HEK293 (cell line): ENCODE results near the gene TMED7.

ENCODE experiments used
- CTCF ChIA-PET: fragments of 350-600 bp; formaldehyde crosslinking; extraction: SDS; loops from one replicate; lab custom pipeline; 2021; ENCODE audit warnings: antibody characterized with exemption; lab: Yijun Ruan, JAX
- POLR2A ChIA-PET: fragments of 300-600 bp; formaldehyde crosslinking; extraction: SDS; loops from one replicate; lab custom pipeline; 2020; ENCODE audit warnings: antibody characterized with exemption, inconsistent platforms; lab: Yijun Ruan, JAX
- H3K27ac ChIP-seq: fragments of 200-500 bp; sonication (Bioruptor generic); 2 replicates; pipeline ENCODE4 v1.5.1; 2014; ENCODE audit warnings: low read depth, low read length, control low read depth, inconsistent platforms; ENCODE audit errors: extremely low read depth
- H3K36me3 ChIP-seq, 2 experiments: fragments of 200-500 bp in 1 of 2; sonication (Bioruptor generic) in 1 of 2; 1 replicate in 1 of 2; 2 replicates in 1 of 2; pipeline ENCODE4 v1.5.1; 2014 to 2017; ENCODE audit warnings: inconsistent platforms in 2 of 2, low read length in 2 of 2; ENCODE audit not compliant: control insufficient read depth in 2 of 2, insufficient read depth in 1 of 2
- H3K4me1 ChIP-seq: fragments of 200-500 bp; sonication (Bioruptor generic); 2 replicates; pipeline ENCODE4 v1.5.1; 2014; ENCODE audit warnings: mild to moderate bottlenecking, low read length, inconsistent platforms; ENCODE audit not compliant: control insufficient read depth, insufficient read depth
- H3K4me3 ChIP-seq: 2 replicates; pipeline ENCODE4 v1.5.1; 2011; ENCODE audit warnings: low read depth, mild to moderate bottlenecking, control low read depth, low read length, moderate library complexity
- H3K9me3 ChIP-seq: fragments of 200-500 bp; sonication (Bioruptor generic); 2 replicates; pipeline ENCODE4 v1.5.1; 2014; ENCODE audit warnings: low read depth, low read length, inconsistent platforms; ENCODE audit not compliant: control insufficient read depth, insufficient read depth
- ATF2 ChIP-seq: fragments of 450-650 bp; formaldehyde crosslinking; IDR thresholded peaks from 2 replicates; pipeline ENCODE4 v1.5.1; 2016; ENCODE audit warnings: missing biosample characterization, missing genetic modification characterization, low read depth
- BCL11B ChIP-seq: fragments of 450-650 bp; formaldehyde crosslinking; IDR thresholded peaks from 2 replicates; pipeline ENCODE4 v1.5.1; 2016; ENCODE audit warnings: low read depth, missing biosample characterization, missing genetic modification characterization
- KLF17 ChIP-seq: fragments of 450-650 bp; formaldehyde crosslinking; IDR thresholded peaks from 2 replicates; pipeline ENCODE4 v1.5.1; 2016; ENCODE audit warnings: missing biosample characterization, missing genetic modification characterization
- OSR2 ChIP-seq: fragments of 450-650 bp; formaldehyde crosslinking; IDR thresholded peaks from 2 replicates; pipeline ENCODE4 v1.5.1; 2016; ENCODE audit warnings: missing biosample characterization, missing genetic modification characterization
- PRDM1 ChIP-seq: fragments of 450-650 bp; formaldehyde crosslinking; IDR thresholded peaks from 2 replicates; pipeline ENCODE4; 2016; ENCODE audit warnings: missing biosample characterization, missing genetic modification characterization
- RBAK ChIP-seq: fragments of 450-650 bp; formaldehyde crosslinking; IDR thresholded peaks from 2 replicates; pipeline ENCODE4 v1.5.1; 2016; ENCODE audit warnings: missing biosample characterization, missing genetic modification characterization
- REPIN1 ChIP-seq: fragments of 450-650 bp; formaldehyde crosslinking; IDR thresholded peaks from 2 replicates; pipeline ENCODE4 v1.5.1; 2017; ENCODE audit warnings: missing biosample characterization, missing genetic modification characterization, low read depth
- SCRT2 ChIP-seq: fragments of 450-650 bp; formaldehyde crosslinking; IDR thresholded peaks from 2 replicates; pipeline ENCODE4 v1.5.1; 2016; ENCODE audit warnings: missing biosample characterization, missing genetic modification characterization
- SETDB1 ChIP-seq: IDR thresholded peaks from one replicate; pipeline ENCODE4 v1.6.1; 2017; ENCODE audit warnings: mild to moderate bottlenecking, low read length, moderate library complexity, mixed read lengths; ENCODE audit not compliant: insufficient read length
- ZEB2 ChIP-seq: fragments of 450-650 bp; formaldehyde crosslinking; IDR thresholded peaks from 2 replicates; pipeline ENCODE4 v1.5.1; 2016; ENCODE audit warnings: missing biosample characterization, missing genetic modification characterization
- ZNF10 ChIP-seq: fragments of 450-650 bp; formaldehyde crosslinking; IDR thresholded peaks from 2 replicates; pipeline ENCODE4 v1.5.1; 2017; ENCODE audit warnings: missing biosample characterization, missing genetic modification characterization
- ZNF184 ChIP-seq: fragments of 450-650 bp; IDR thresholded peaks from 2 replicates; pipeline ENCODE4 v1.5.1; 2018; ENCODE audit warnings: missing biosample characterization, mild to moderate bottlenecking, missing genetic modification characterization
- ZNF335 ChIP-seq: fragments of 450-650 bp; formaldehyde crosslinking; conservative IDR thresholded peaks from 2 replicates; pipeline ENCODE4 v1.5.1; 2016; ENCODE audit warnings: missing biosample characterization, missing genetic modification characterization
- ZNF398 ChIP-seq: fragments of 450-650 bp; formaldehyde crosslinking; IDR thresholded peaks from 2 replicates; pipeline ENCODE4 v1.5.1; 2017; ENCODE audit warnings: missing biosample characterization, missing genetic modification characterization
- ZNF404 ChIP-seq: fragments of 450-650 bp; formaldehyde crosslinking; IDR thresholded peaks from 2 replicates; pipeline ENCODE4 v1.5.1; 2017; ENCODE audit warnings: missing biosample characterization, missing genetic modification characterization
- ZNF501 ChIP-seq: fragments of 450-650 bp; formaldehyde crosslinking; IDR thresholded peaks from 2 replicates; pipeline ENCODE4 v1.5.1; 2016; ENCODE audit warnings: missing biosample characterization, missing genetic modification characterization
- ZNF518A ChIP-seq: fragments of 450-650 bp; formaldehyde crosslinking; conservative IDR thresholded peaks from 2 replicates; pipeline ENCODE4 v1.5.1; 2016; ENCODE audit warnings: low read depth, missing biosample characterization, missing genetic modification characterization
- ZNF529 ChIP-seq: fragments of 450-650 bp; formaldehyde crosslinking; IDR thresholded peaks from 2 replicates; pipeline ENCODE4 v1.5.1; 2017; ENCODE audit warnings: missing genetic modification characterization, missing biosample characterization; ENCODE audit not compliant: insufficient replicate concordance
- ZNF544 ChIP-seq: fragments of 450-650 bp; formaldehyde crosslinking; IDR thresholded peaks from 2 replicates; pipeline ENCODE4 v1.5.0; 2017; ENCODE audit warnings: missing biosample characterization, missing genetic modification characterization
- ZNF548 ChIP-seq: fragments of 450-650 bp; formaldehyde crosslinking; IDR thresholded peaks from 2 replicates; pipeline ENCODE4 v1.5.1; 2016; ENCODE audit warnings: missing biosample characterization, missing genetic modification characterization
- ZNF558 ChIP-seq: fragments of 450-650 bp; formaldehyde crosslinking; IDR thresholded peaks from 2 replicates; pipeline ENCODE4 v1.5.1; 2016; ENCODE audit warnings: missing biosample characterization, missing genetic modification characterization
- ZNF623 ChIP-seq: fragments of 450-650 bp; formaldehyde crosslinking; IDR thresholded peaks from 2 replicates; pipeline ENCODE4 v1.5.1; 2016; ENCODE audit warnings: missing biosample characterization, missing genetic modification characterization
- ZNF626 ChIP-seq: fragments of 450-650 bp; sonication (Bioruptor Pico); formaldehyde crosslinking; IDR thresholded peaks from 2 replicates; pipeline ENCODE4 v1.5.1; 2018; ENCODE audit warnings: missing biosample characterization, missing genetic modification characterization, inconsistent platforms
- ZNF645 ChIP-seq: fragments of 450-650 bp; formaldehyde crosslinking; IDR thresholded peaks from 2 replicates; pipeline ENCODE4; 2016; ENCODE audit warnings: missing biosample characterization, missing genetic modification characterization
- ZNF654 ChIP-seq: fragments of 450-650 bp; formaldehyde crosslinking; IDR thresholded peaks from 2 replicates; pipeline ENCODE4 v1.5.1; 2016; ENCODE audit warnings: low read depth, missing biosample characterization, missing genetic modification characterization
- ZNF677 ChIP-seq: fragments of 450-650 bp; IDR thresholded peaks from 2 replicates; pipeline ENCODE4 v1.5.0; 2018; ENCODE audit warnings: missing biosample characterization, mild to moderate bottlenecking, missing genetic modification characterization, moderate library complexity
- ZNF747 ChIP-seq: fragments of 450-650 bp; formaldehyde crosslinking; IDR thresholded peaks from 2 replicates; pipeline ENCODE4 v1.5.1; 2016; ENCODE audit warnings: missing biosample characterization, missing genetic modification characterization
- ZSCAN30 ChIP-seq: fragments of 450-650 bp; IDR thresholded peaks from 2 replicates; pipeline ENCODE4 v1.5.1; 2018; ENCODE audit warnings: missing biosample characterization, mild to moderate bottlenecking, missing genetic modification characterization, moderate library complexity

The TMED7 gene

GRCh38 chr5:115601701-115602590 is 23.9 kb downstream of the TMED7 start, which contains the start of gene TICAM2 (continued):
- TF ChIP-seq ZNF626 (no peak), ZNF518A (no peak), ZNF544 (no peak), SETDB1 (no peak), ZNF529 (tag by site-specific recombination) (no peak), ZSCAN30 (tag by site-specific recombination) (no peak), ZNF548 (tag by site-specific recombination) (no peak), ZNF623 (tag by site-specific recombination) (no peak), ZNF747 (tag by site-specific recombination) (no peak), ZNF654 (tag by site-specific recombination) (no peak), SCRT2 (no peak), ZNF398 (tag by site-specific recombination) (peak; percentile 21; the same call in 1 of the 2 replicates), PRDM1 (tag by site-specific recombination) (peak; percentile 70), ZNF404 (tag by site-specific recombination) (no peak), BCL11B (tag by site-specific recombination) (no peak), ZNF335 (peak; percentile 38; the same call in 1 of the 2 replicates), RBAK (no peak), OSR2 (tag by site-specific recombination) (no peak), ZNF184 (tag by site-specific recombination) (no peak), ZNF10 (tag by site-specific recombination) (no peak), ZNF501 (no peak)
- TF ChIP-seq, all 188 proteins: peak for 14

- Histone ChIP-seq H3K9me3 (no peaks in the 10 kb centered on the region), H3K4me3 (no peak overlapping the region), H3K4me1 (peaks cover 3% of the 10 kb centered on the region), H3K27ac (no peak overlapping the region), H3K36me3 (peaks cover 0 to 14% of the 10 kb centered on the region in 2 experiments; a peak in 1 of 3 replicates)
- CTCF ChIA-PET, result interaction anchor here (0.7 to 1.0 kb wide), 2 partner anchors 26 to 374 kb away, joined by 3 read pairs; no protein-coding TSS in a partner anchor
- POLR2A ChIA-PET, result interaction anchor here (1.0 kb wide), 1 partner anchor 24 kb away, joined by 3 read pairs; no protein-coding TSS in a partner anchor
- TF ChIP-seq ZEB2 (tag by site-specific recombination), result no peak
- no peak for TF ChIP-seq REPIN1 (tag by site-specific recombination)
- TF ChIP-seq RBAK, result no peak
- TF ChIP-seq KLF17 (tag by site-specific recombination), result no peak
- no peak for TF ChIP-seq ZNF677 (tag by site-specific recombination)
- TF ChIP-seq ZNF645 (tag by site-specific recombination), result no peak
- no peak for TF ChIP-seq ATF2 (tag by site-specific recombination)
- no peak for TF ChIP-seq ZNF558 (tag by site-specific recombination)
Observed at GRCh38 chr5:115600766-115601165, 25.1 kb downstream of the TMED7 start.
